K562 (cell line): ENCODE measurements around the gene MLIP. TPM values are rescaled to one million over a fixed set of nuclear protein-coding genes. Genes with fewer than 3 reads are reported as not detected.

ENCODE experiments used
- ATAC-seq: fragments of 200-7000 bp; cut with Tn5 transposase; 3 replicates; pipeline ENCODE4 v1.9.1; 2020; ENCODE audit warnings: moderate library complexity
- BruUV-seq: library from RNA; stranded (reverse); fragments of 400-500 nt; replicated peaks from 2 replicates; lab custom pipeline; 2021; lab: Mats Ljungman, UMichigan
- CTCF ChIA-PET: fragments of 300-600 bp; formaldehyde crosslinking; extraction: SDS; loops from one replicate; lab custom pipeline; 2021; ENCODE audit warnings: low intra/inter-chr PET ratio; lab: Yijun Ruan, JAX
- POLR2A ChIA-PET: fragments of 300-600, 350-650 bp; sonication (Branson Sonifier 250); formaldehyde crosslinking; extraction: SDS; loops from one replicate; lab custom pipeline; 2021; ENCODE audit warnings: antibody characterized with exemption, inconsistent platforms; lab: Yijun Ruan, JAX
- DNase-seq, 4 experiments: peaks; one replicate each; pipeline versions ENCODE4 v3.0.0 to v3.0.0-alpha.2; 2011 to 2018; ENCODE audit warnings: low spot score in 3 of 4, mixed read lengths in 3 of 4; ENCODE audit errors: extremely low read depth in 1 of 4
- FAIRE-seq: peaks from 2 replicates; lab custom pipeline; 2011; peaks lifted over from hg19 to GRCh38; lab: Jason Lieb, UNC
- H2AFZ ChIP-seq: 2 replicates; pipeline ENCODE4 v1.6.0; 2011; ENCODE audit warnings: low read depth, low read length, control low read depth, inconsistent platforms
- H3K27ac ChIP-seq: fragments of 200-600 bp; 3 replicates; pipeline ENCODE4 v1.8.0; 2011; ENCODE audit warnings: low read depth, mild to moderate bottlenecking, control low read depth, inconsistent platforms, low read length, moderate library complexity, mixed read lengths; ENCODE audit errors: extremely low read depth
- H3K27me3 ChIP-seq, 2 experiments: fragments of 300-600 bp in 1 of 2; 2 replicates in 1 of 2; 3 replicates in 1 of 2; pipeline versions ENCODE4 v1.6.0 to v1.8.0; 2011; ENCODE audit warnings: inconsistent platforms in 2 of 2, low read length in 2 of 2, mild to moderate bottlenecking in 1 of 2, mixed read lengths in 1 of 2, moderate library complexity in 1 of 2; ENCODE audit not compliant: control insufficient read depth in 2 of 2, insufficient read depth in 2 of 2
- H3K36me3 ChIP-seq: fragments of 300-600 bp; 3 replicates; pipeline ENCODE4 v1.8.0; 2011; ENCODE audit warnings: mild to moderate bottlenecking, low read length, inconsistent platforms; ENCODE audit not compliant: control insufficient read depth, insufficient read depth
- H3K4me1 ChIP-seq, 2 experiments: fragments of 200-600 bp in 1 of 2; replicated peaks in 1 of 2; 2 replicates in 1 of 2; 3 replicates in 1 of 2; pipeline versions ENCODE4 v1.5.1 to v1.8.0; 2011; ENCODE audit warnings: inconsistent platforms in 2 of 2, low read length in 2 of 2, mild to moderate bottlenecking in 1 of 2, mixed read lengths in 1 of 2, moderate library complexity in 1 of 2; ENCODE audit not compliant: control insufficient read depth in 2 of 2, insufficient read depth in 2 of 2
- H3K4me2 ChIP-seq: 2 replicates; pipeline ENCODE4 v1.6.1; 2011; ENCODE audit warnings: low read length, control low read depth, inconsistent platforms, mixed read lengths; ENCODE audit not compliant: insufficient read depth
- H3K4me3 ChIP-seq: fragments of 200-600 bp; sonication (generic), shearing (Covaris generic); 2 replicates; pipeline ENCODE4 v1.5.1; 2016; ENCODE audit warnings: control low read depth, inconsistent platforms
- H3K79me2 ChIP-seq: fragments of 200-600 bp; 3 replicates; pipeline ENCODE4 v1.8.0; 2011; ENCODE audit warnings: low read length, inconsistent platforms; ENCODE audit not compliant: control insufficient read depth, insufficient read depth
- H3K9ac ChIP-seq, 2 experiments: 2 replicates each; pipeline versions ENCODE4 v1.6.0 to v1.6.1; 2011; ENCODE audit warnings: low read depth in 2 of 2, low read length in 2 of 2, control low read depth in 1 of 2, inconsistent platforms in 1 of 2, mild to moderate bottlenecking in 1 of 2, mixed read lengths in 1 of 2; ENCODE audit not compliant: insufficient read depth in 1 of 2
- H3K9me1 ChIP-seq: one replicate; pipeline ENCODE4 v1.6.0; 2011; ENCODE audit warnings: inconsistent platforms, mild to moderate bottlenecking, low read length, moderate library complexity; ENCODE audit not compliant: control insufficient read depth, insufficient read depth
- H3K9me3 ChIP-seq: replicated peaks from 2 replicates; pipeline ENCODE4 v1.5.1; 2011; ENCODE audit warnings: low read depth, low read length, inconsistent platforms; ENCODE audit not compliant: control insufficient read depth, insufficient read depth
- H4K20me1 ChIP-seq: replicated peaks from 2 replicates; pipeline ENCODE4 v1.6.1; 2011; ENCODE audit warnings: low read length, inconsistent platforms, mixed read lengths; ENCODE audit not compliant: control insufficient read depth, insufficient read depth
- CBX3 ChIP-seq, 2 experiments: IDR thresholded peaks; 1 replicate in 1 of 2; 2 replicates in 1 of 2; pipeline ENCODE4 v1.6.1; 2012; ENCODE audit warnings: inconsistent platforms in 2 of 2, low read length in 2 of 2, borderline replicate concordance in 1 of 2, control low read depth in 1 of 2
- MBD2 ChIP-seq: sonication (generic); IDR thresholded peaks from 2 replicates; pipeline ENCODE4 v1.6.1; 2016; ENCODE audit warnings: low read depth, borderline replicate concordance
- RFX1 ChIP-seq: fragments of 450-650 bp; IDR thresholded peaks from 2 replicates; pipeline ENCODE4 v1.6.1; 2016; ENCODE audit warnings: mild to moderate bottlenecking, moderate library complexity
- SMAD4 ChIP-seq: fragments of 250-450 bp; sonication (Bioruptor Pico); conservative IDR thresholded peaks from 2 replicates; pipeline ENCODE4 v1.8.0; 2021; ENCODE audit warnings: inconsistent platforms, mild to moderate bottlenecking, moderate library complexity
- SRSF1 ChIP-seq: fragments of 200-400 bp; formaldehyde crosslinking; IDR thresholded peaks from 2 replicates; pipeline ENCODE4 v1.6.1; 2017; ENCODE audit warnings: mild to moderate bottlenecking, low read depth, low read length, moderate library complexity
- ZBED1 ChIP-seq: IDR thresholded peaks from 2 replicates; pipeline ENCODE4 v1.6.1; 2014
- ZNF121 ChIP-seq: sonication (generic); formaldehyde crosslinking; conservative IDR thresholded peaks from 2 replicates; pipeline ENCODE4 v1.8.0; 2022; ENCODE audit warnings: missing genetic modification reagents
- ZNF133 ChIP-seq: fragments of 250-450 bp; sonication (Bioruptor Pico); IDR thresholded peaks from 2 replicates; pipeline ENCODE4 v1.4.0; 2020; ENCODE audit warnings: mild to moderate bottlenecking
- ZNF76 ChIP-seq: fragments of 250-450 bp; sonication (Bioruptor Pico); IDR thresholded peaks from 2 replicates; pipeline ENCODE4 v1.4.0; 2020; ENCODE audit warnings: mild to moderate bottlenecking, moderate library complexity, borderline replicate concordance
- WGBS: fragments of 100-300 bp; shearing (Covaris generic); methylation state at CpG from one replicate; pipeline ENCODE4 v1.1.6; 2016; ENCODE audit warnings: low coverage, mixed read lengths; ENCODE audit not compliant: insufficient coverage; ENCODE audit errors: missing lambda C conversion rate; 5-methylcytosine and 5-hydroxymethylcytosine counted together
- in situ Hi-C: fragments of 300-500 bp; cut with MboI; formaldehyde crosslinking; loops from 4 replicates; pipeline ENCODE4 v1.15.0; 2018; ENCODE audit warnings: inconsistent platforms, mixed read lengths
- intact Hi-C: fragments of 100-400 bp; cut with micrococcal nuclease; formaldehyde crosslinking; loops from 2 replicates; pipeline ENCODE4 v1.14.2; 2022
- polyA plus RNA-seq, 8 experiments: library from polyadenylated mRNA; depleted of rRNA in 4 of 8; stranded (reverse) in 5 of 8; unstranded in 3 of 8; fragments of >200 nt; fragmentation: Nextera tagmentation in 2 of 8; fragmentation: Illumina TruSeq in 1 of 8; extraction: Ambion mirVana in 2 of 8; extraction: Trizol in 1 of 8; gene quantifications; 2 replicates each; pipeline versions ENCODE4 v1.2.1 to v1.2.3, GENCODE V29; 2011 to 2014; ENCODE audit warnings: inconsistent platforms in 1 of 8, missing spikeins in 1 of 8
- total RNA-seq, 7 experiments: library from RNA; depleted of rRNA in 6 of 7; stranded (reverse); fragments of >200 nt in 6 of 7; fragmentation: Illumina TruSeq in 2 of 7; extraction: Trizol in 2 of 7; gene quantifications; 2 replicates each; pipeline versions ENCODE4 v1.2.1 to v1.2.3, GENCODE V29; 2011 to 2021; ENCODE audit warnings: low replicate concordance in 1 of 7
- TF ChIP-seq, protein P1 (sequence below): fragments of 250-450 bp; sonication (Bioruptor Pico); IDR thresholded peaks from 2 replicates; pipeline ENCODE4 v1.8.0; 2021; ENCODE audit warnings: moderate library complexity, mild to moderate bottlenecking, inconsistent platforms
- TF ChIP-seq, protein P2 (sequence below): sonication (generic); formaldehyde crosslinking; IDR thresholded peaks from 2 replicates; pipeline ENCODE4 v1.8.1; 2023; ENCODE audit warnings: mild to moderate bottlenecking, missing genetic modification reagents
- TF ChIP-seq, protein P3 (sequence below): fragments of 450-650 bp; IDR thresholded peaks from 2 replicates; pipeline ENCODE4 v1.6.1; 2017; ENCODE audit warnings: antibody characterized with exemption

Gene MLIP
- total and polyA plus RNA-seq, 9 of the 15 experiments (the other 6 are each of a cell fraction or from before 2014, with no cell fraction given): not detected

DNA sequence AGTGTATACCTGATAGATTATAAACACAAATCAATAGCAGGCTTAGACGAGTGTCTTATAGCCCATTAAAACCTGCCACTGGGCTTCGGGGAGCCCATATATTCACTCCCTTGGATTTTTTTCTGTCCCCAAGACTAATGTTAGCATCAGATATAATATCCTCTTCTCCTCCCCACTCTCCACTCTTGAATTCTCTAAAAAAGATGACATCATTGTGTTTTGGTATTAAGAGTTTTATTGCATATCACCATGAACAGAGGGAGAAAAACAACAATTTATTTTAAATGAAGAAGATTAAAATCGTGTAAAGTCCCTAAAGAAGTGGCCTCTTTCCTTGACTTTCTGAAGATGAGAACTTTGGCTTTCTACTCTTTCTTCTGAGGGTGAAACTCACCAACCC is 84.4 kb downstream of the MLIP start:
- Histone ChIP-seq H3K9me1 (no peaks in the 10 kb centered on the region), H3K27me3 (no peaks in the 10 kb centered on the region), H3K9me3 (no peaks in the 10 kb centered on the region), H3K9ac (no peak overlapping the region), H3K4me3 (no peak overlapping the region), H3K79me2 (no peaks in the 10 kb centered on the region)
- ATAC-seq: no peak
- CTCF ChIA-PET: no interaction called here
- intact Hi-C loops (no loop called here), in situ Hi-C loops (no loop called here)
- no peak for FAIRE-seq
- TF ChIP-seq ZNF121 (CRISPR knock-in tag) (no peak), MBD2 (no peak), ZNF76 (CRISPR knock-in tag) (no peak), CBX3 (IDR thresholded peaks at IDR 0.05; ENCODE audit: borderline replicate concordance in 1 of 2, low read length in 2 of 2) (no peak), RFX1 (no peak), SRSF1 (no peak), SMAD4 (CRISPR knock-in tag) (no peak), ZBED1 (no peak), ZNF133 (no peak)
- TF ChIP-seq, protein P1, sequence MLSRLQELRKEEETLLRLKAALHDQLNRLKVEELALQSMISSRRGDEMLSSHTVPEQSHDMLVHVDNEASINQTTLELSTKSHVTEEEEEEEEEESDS: no peak
- TF ChIP-seq, protein P2, sequence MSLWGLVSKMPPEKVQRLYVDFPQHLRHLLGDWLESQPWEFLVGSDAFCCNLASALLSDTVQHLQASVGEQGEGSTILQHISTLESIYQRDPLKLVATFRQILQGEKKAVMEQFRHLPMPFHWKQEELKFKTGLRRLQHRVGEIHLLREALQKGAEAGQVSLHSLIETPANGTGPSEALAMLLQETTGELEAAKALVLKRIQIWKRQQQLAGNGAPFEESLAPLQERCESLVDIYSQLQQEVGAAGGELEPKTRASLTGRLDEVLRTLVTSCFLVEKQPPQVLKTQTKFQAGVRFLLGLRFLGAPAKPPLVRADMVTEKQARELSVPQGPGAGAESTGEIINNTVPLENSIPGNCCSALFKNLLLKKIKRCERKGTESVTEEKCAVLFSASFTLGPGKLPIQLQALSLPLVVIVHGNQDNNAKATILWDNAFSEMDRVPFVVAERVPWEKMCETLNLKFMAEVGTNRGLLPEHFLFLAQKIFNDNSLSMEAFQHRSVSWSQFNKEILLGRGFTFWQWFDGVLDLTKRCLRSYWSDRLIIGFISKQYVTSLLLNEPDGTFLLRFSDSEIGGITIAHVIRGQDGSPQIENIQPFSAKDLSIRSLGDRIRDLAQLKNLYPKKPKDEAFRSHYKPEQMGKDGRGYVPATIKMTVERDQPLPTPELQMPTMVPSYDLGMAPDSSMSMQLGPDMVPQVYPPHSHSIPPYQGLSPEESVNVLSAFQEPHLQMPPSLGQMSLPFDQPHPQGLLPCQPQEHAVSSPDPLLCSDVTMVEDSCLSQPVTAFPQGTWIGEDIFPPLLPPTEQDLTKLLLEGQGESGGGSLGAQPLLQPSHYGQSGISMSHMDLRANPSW (CRISPR knock-in tag): no peak
- TF ChIP-seq, protein P3, sequence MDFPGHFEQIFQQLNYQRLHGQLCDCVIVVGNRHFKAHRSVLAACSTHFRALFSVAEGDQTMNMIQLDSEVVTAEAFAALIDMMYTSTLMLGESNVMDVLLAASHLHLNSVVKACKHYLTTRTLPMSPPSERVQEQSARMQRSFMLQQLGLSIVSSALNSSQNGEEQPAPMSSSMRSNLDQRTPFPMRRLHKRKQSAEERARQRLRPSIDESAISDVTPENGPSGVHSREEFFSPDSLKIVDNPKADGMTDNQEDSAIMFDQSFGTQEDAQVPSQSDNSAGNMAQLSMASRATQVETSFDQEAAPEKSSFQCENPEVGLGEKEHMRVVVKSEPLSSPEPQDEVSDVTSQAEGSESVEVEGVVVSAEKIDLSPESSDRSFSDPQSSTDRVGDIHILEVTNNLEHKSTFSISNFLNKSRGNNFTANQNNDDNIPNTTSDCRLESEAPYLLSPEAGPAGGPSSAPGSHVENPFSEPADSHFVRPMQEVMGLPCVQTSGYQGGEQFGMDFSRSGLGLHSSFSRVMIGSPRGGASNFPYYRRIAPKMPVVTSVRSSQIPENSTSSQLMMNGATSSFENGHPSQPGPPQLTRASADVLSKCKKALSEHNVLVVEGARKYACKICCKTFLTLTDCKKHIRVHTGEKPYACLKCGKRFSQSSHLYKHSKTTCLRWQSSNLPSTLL: no peak
- TF ChIP-seq, all 486 proteins: peak for 0
- Histone ChIP-seq H3K27ac (no peak overlapping the region), H3K4me2 (no peak overlapping the region), H3K4me1 (no peaks in the 10 kb centered on the region), H4K20me1 (no peaks in the 10 kb centered on the region), H3K36me3 (no peaks in the 10 kb centered on the region), H2AFZ (no peak overlapping the region)
- no TSS peak for BruUV-seq
- 0% methylated on average over 3 of the region's 3 CpGs for WGBS
- POLR2A ChIA-PET: no interaction called here
- DNase-seq: no peak
